ENCODE results near the gene ALDH4A1. TPM values are rescaled to one million over a fixed set of nuclear protein-coding genes. Genes with fewer than 3 reads are reported as not detected.
A peak's percentile ranks its signal among the peaks of the same experiment; 100 is the strongest.

The ALDH4A1 gene
- total and polyA plus RNA-seq, 10 of the 15 experiments (the other 5 are each of a cell fraction or from before 2014, with no cell fraction given): 0.06 to 25.5 (median 13.0) TPM

GRCh38 chr1:18926315-18927081 is 24.1 kb upstream of the ALDH4A1 start (continued):
- TF ChIP-seq MTA2 (IDR thresholded peaks at IDR 0.05; ENCODE audit: low read depth) (no peak), CHD1 (IDR thresholded peaks at IDR 0.05; ENCODE audit: low read depth, low read length) (no peak), REST (IDR thresholded peaks at IDR 0.05; ENCODE audit: low read depth, low read length) (no peak), BACH1 (IDR thresholded peaks at IDR 0.05; ENCODE audit: borderline replicate concordance) (no peak), BCLAF1 (IDR thresholded peaks at IDR 0.05) (no peak), RB1 (IDR thresholded peaks at IDR 0.05; ENCODE audit: borderline replicate concordance) (peak; percentile 58; the same call in 1 of the 2 replicates), STAT1 (conservative IDR thresholded peaks at IDR 0.05) (no peak), LARP7 (IDR thresholded peaks at IDR 0.05) (no peak), POLR2AphosphoS5 (IDR thresholded peaks at IDR 0.05; ENCODE audit: low read length) (peak; percentile 74), ZNF207 (IDR thresholded peaks at IDR 0.05; ENCODE audit: borderline replicate concordance) (no peak), POLR2A (IDR thresholded peaks at IDR 0.05; ENCODE audit: low read depth, low read length) (peak; percentile 68), YY1 (IDR thresholded peaks at IDR 0.05; ENCODE audit: low read depth, low read length) (peak; percentile 44), PRDM15 (CRISPR knock-in tag; IDR thresholded peaks at IDR 0.05) (no peak), CBX3 (IDR thresholded peaks at IDR 0.05; ENCODE audit: borderline replicate concordance, low read depth) (no peak), MEF2A (IDR thresholded peaks at IDR 0.05; ENCODE audit: insufficient read depth, low read depth, low read length) (no peak), NFIC (IDR thresholded peaks at IDR 0.05; ENCODE audit: low read depth, low read length) (0 out of 2 replicates have a peak, but pooled peaks have one; percentile 13), IRF4 (IDR thresholded peaks at IDR 0.05; ENCODE audit: low read depth, low read length) (no peak), SRF (IDR thresholded peaks at IDR 0.05; ENCODE audit: low read depth in 2 of 2, low read length in 2 of 2) (peak in 1 of 2 experiments; percentile 51; a peak in 1 of 4 replicates), ATF3 (IDR thresholded peaks at IDR 0.05; ENCODE audit: borderline replicate concordance, extremely low read depth, low read depth, low read length) (no peak), POLR2AphosphoS2 (IDR thresholded peaks at IDR 0.05; ENCODE audit: low read depth, low read length) (no peak)
